VCaP (cell line): Measurements from ENCODE around the gene LIME1.
A peak's percentile ranks its signal among the peaks of the same experiment; 100 is the strongest.

Experiments
- H3K27ac ChIP-seq: fragments of 450-650 bp; 2 replicates; pipeline ENCODE4 v1.5.1; 2017
- CTCF ChIP-seq: fragments of 450-650 bp; conservative IDR thresholded peaks from 2 replicates; pipeline ENCODE4 v1.5.1; 2017; ENCODE audit warnings: mild to moderate bottlenecking, moderate library complexity

LIME1 gene

GRCh38 chr20:63695424-63696305 is 40.8 kb upstream of the LIME1 start:
- H3K27ac ChIP-seq, result peak overlapping the region; percentile 33
- TF ChIP-seq CTCF, result no peak

- no peak for TF ChIP-seq CTCF
- H3K27ac ChIP-seq, result peak overlapping the region; percentile 33
Measured at GRCh38 chr20:63696306-63696627, 40.2 kb upstream of the LIME1 start.

DNA sequence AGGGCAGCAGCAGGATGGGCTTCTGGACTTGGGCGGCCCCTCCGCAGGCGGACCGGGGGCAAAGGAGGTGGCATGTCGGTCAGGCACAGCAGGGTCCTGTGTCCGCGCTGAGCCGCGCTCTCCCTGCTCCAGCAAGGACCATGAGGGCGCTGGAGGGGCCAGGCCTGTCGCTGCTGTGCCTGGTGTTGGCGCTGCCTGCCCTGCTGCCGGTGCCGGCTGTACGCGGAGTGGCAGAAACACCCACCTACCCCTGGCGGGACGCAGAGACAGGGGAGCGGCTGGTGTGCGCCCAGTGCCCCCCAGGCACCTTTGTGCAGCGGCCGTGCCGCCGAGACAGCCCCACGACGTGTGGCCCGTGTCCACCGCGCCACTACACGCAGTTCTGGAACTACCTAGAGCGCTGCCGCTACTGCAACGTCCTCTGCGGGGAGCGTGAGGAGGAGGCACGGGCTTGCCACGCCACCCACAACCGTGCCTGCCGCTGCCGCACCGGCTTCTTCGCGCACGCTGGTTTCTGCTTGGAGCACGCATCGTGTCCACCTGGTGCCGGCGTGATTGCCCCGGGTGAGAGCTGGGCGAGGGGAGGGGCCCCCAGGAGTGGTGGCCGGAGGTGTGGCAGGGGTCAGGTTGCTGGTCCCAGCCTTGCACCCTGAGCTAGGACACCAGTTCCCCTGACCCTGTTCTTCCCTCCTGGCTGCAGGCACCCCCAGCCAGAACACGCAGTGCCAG is 39.7 kb upstream of the LIME1 start, which contains the start of gene TNFRSF6B:
TNFRSF6B (plus strand) TSS at position 25 of the 729 bp plus-strand sequence; CDS start at position 141, 116 bp downstream.
- H3K27ac ChIP-seq, result peak within 1 kb of the TSS; percentile 33
- TF ChIP-seq CTCF, result no peak

- H3K27ac ChIP-seq, result peak overlapping the region; percentile 33; the same call in 1 of the 2 replicates
- no peak for TF ChIP-seq CTCF
Measured at GRCh38 chr20:63697357-63697867, 39.1 kb upstream of the LIME1 start.

- no peak for TF ChIP-seq CTCF
- no peak overlapping the region for H3K27ac ChIP-seq
Measured at GRCh38 chr20:63697868-63698545, 38.5 kb upstream of the LIME1 start.

DNA sequence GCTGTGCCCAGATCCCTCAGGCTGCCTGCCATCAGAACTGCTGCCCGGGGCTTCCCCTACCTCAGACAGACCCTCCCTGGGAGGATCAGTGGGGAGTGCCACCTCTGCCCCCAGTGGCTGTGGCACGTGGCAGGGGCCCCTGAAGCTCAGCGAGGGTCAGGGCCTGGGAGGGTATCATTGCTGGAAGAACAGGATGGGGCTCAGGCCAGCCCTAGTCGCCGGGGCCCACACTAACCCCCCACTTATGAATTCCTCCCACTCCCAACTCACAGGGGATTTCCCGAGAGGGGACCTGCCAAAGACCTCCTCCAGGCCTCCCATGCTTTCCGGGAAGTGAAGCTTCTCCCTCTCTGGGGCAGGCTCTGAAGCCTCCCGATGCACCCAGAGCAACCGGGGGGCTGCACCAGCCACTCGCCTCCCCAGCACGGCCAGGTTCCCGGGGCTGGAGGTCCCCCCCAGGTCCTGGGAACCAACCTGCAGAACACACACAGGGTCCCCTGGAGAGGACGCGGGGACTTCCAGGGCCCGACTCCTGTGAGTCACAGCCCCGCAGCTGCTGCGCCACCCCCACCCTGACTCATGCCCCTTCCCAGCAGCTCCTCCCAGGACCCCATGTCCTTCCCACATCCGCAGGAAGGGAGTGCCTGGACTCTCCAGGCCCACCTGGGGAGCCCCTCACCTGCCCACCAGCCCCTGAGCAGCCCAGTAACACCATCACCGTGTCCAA is 37.6 kb upstream of the LIME1 start:
- TF ChIP-seq CTCF, result no peak

More for the DNA sequence above, 37.6 kb upstream of the LIME1 start:
- H3K27ac ChIP-seq, result no peak overlapping the region
